ENCODE results near the gene RTL3. TPM values are rescaled to one million over a fixed set of nuclear protein-coding genes. Genes with fewer than 3 reads are reported as not detected.

The RTL3 gene
- total and polyA plus RNA-seq, 8 donors, result 0.05 to 12.9 (median 0.55) TPM; not detected in 5

DNA sequence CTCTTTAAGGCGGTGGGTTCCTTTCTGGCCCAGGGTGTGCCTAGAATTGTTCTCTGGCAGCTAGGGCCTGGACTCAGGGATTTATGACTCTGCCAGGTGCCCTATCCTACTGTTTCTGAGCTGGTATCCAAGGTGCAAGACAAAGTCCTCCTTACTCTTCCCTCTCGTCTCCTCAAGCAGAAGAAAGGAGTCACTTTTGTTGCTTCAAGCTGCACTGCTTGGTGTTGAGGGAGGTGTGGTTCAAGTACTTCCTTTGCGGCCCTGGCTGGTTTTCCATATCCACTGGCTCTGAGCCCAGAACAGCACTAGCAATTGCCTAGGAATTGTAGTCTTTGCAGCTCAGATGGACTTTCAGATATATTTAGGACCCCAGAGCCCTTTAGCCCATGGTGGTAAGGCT lies 39.3 kb downstream of the RTL3 start:
- intact Hi-C loops (cut with DNase I; ENCODE audit: low total_unique reads), result no loop called here
- Histone ChIP-seq H3K4me3 (no peak overlapping the region), H3K36me3 (no peaks in the 10 kb centered on the region), H3K4me1 (no peaks in the 10 kb centered on the region), H3K27ac (no peak overlapping the region), H3K27me3 (no peaks in the 10 kb centered on the region), H3K9me3 (peaks cover 0 to 4% (median 0%) of the 10 kb centered on the region in 4 donors)
- TF ChIP-seq POLR2A (IDR thresholded peaks at IDR 0.05), result no peak
- TF ChIP-seq, protein P1, sequence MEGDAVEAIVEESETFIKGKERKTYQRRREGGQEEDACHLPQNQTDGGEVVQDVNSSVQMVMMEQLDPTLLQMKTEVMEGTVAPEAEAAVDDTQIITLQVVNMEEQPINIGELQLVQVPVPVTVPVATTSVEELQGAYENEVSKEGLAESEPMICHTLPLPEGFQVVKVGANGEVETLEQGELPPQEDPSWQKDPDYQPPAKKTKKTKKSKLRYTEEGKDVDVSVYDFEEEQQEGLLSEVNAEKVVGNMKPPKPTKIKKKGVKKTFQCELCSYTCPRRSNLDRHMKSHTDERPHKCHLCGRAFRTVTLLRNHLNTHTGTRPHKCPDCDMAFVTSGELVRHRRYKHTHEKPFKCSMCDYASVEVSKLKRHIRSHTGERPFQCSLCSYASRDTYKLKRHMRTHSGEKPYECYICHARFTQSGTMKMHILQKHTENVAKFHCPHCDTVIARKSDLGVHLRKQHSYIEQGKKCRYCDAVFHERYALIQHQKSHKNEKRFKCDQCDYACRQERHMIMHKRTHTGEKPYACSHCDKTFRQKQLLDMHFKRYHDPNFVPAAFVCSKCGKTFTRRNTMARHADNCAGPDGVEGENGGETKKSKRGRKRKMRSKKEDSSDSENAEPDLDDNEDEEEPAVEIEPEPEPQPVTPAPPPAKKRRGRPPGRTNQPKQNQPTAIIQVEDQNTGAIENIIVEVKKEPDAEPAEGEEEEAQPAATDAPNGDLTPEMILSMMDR (IDR thresholded peaks at IDR 0.05), result no peak
- TF ChIP-seq EP300 (IDR thresholded peaks at IDR 0.05), result no peak
- TF ChIP-seq POLR2AphosphoS5 (IDR thresholded peaks at IDR 0.05), result no peak
- WGBS, 5 donors, result 42 to 57% (median 43%) methylated on average over 3 of the region's 3 CpGs
- DNase-seq, result peak in 1 of 2 donors; percentile 20

DNA sequence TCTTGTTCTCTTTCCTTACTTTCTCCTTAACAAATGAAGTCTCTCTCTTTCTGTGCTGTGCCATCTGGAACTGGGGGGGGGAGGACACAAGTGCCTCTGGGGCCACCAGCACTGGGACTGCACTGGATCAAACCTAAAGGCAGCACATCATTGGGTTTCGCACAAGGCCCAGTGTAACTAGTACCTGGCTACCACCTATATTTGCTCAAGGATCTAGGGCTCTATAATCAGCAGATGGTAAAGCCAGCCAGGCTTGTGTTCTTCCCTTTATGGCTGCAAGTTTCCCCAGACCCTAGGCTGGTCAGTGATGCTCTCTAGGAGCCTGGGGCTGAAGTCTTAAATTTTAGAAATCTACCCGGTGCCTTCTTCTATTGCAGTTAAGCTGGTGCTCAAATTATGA lies 40.1 kb downstream of the RTL3 start:
- Histone ChIP-seq H3K36me3 (no peaks in the 10 kb centered on the region), H3K9me3 (peaks cover 0 to 4% (median 0%) of the 10 kb centered on the region in 4 donors), H3K4me3 (no peak overlapping the region), H3K27ac (no peak overlapping the region), H3K4me1 (no peaks in the 10 kb centered on the region), H3K27me3 (no peaks in the 10 kb centered on the region)
- no peak for TF ChIP-seq EP300 (IDR thresholded peaks at IDR 0.05)
- TF ChIP-seq POLR2A (IDR thresholded peaks at IDR 0.05), result no peak
- TF ChIP-seq, protein P1 (IDR thresholded peaks at IDR 0.05), result no peak
- TF ChIP-seq POLR2AphosphoS5 (IDR thresholded peaks at IDR 0.05), result no peak
- intact Hi-C loops (cut with DNase I; ENCODE audit: low total_unique reads), result no loop called here
- no peak for DNase-seq
- 84 to 100% (median 94%) methylated on average over 2 of the region's 2 CpGs for WGBS, 5 donors

DNA sequence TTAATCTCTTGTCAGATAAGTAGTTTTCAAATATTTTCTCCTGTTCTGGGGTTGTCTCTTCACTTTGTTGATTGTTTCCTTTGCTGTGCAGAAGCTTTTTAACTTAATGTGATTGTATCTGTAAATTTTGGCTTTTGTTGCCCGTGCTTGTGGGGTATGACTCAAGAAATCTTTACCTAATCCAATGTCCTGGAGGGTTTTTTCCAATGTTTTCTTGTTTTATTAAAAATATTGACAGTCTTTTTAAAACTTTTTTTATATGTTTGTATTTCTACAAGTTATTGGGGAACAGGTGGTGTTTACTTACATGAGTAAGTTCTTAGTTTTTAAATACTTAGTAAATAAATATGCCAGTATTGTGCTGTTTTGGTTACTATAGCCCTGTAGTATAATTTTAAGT lies 44.9 kb downstream of the RTL3 start:
- TF ChIP-seq EP300 (IDR thresholded peaks at IDR 0.05) (no peak), POLR2AphosphoS5 (IDR thresholded peaks at IDR 0.05) (no peak), POLR2A (IDR thresholded peaks at IDR 0.05) (no peak)
- TF ChIP-seq, protein P1 (IDR thresholded peaks at IDR 0.05), result no peak
- H3K4me3 ChIP-seq, result no peak overlapping the region
- 49 to 78% (median 69%) methylated on average over 1 of the region's 1 CpG for WGBS, 5 donors
- H3K27me3 ChIP-seq, result no peaks in the 10 kb centered on the region
- H3K36me3 ChIP-seq, result no peaks in the 10 kb centered on the region
- H3K27ac ChIP-seq, result no peak overlapping the region
- H3K9me3 ChIP-seq, result peaks cover 0 to 3% (median 0%) of the 10 kb centered on the region in 4 donors
- intact Hi-C loops (cut with DNase I; ENCODE audit: low total_unique reads), result no loop called here
- no peak for DNase-seq
- H3K4me1 ChIP-seq, result no peaks in the 10 kb centered on the region

Other genes with a start within 250 kb of the RTL3 start
- gene LPAR4, start 88.4 kb upstream of the RTL3 start, total RNA-seq, result 1 to 10 TPM in 2 of 5 donors, not detected in 3; 4.9 to 5.9 TPM
- under 1 TPM in 1 of 3 donors, not detected in 2; 0.08 TPM for gene LPAR4, start 88.4 kb upstream of the RTL3 start, polyA plus RNA-seq

Measured in stomach (tissue), 9 donors.